ENCODE measurements around the gene RBM24.

The RBM24 gene

GRCh38 chr6:17276766-17277165, 4.4 kb upstream of the RBM24 start:
- H3K4me3 ChIP-seq (ENCODE audit: low read length) = no peak overlapping the region
- no peak overlapping the region for H2AFZ ChIP-seq (ENCODE audit: low read depth, low read length)
- H3K9me3 ChIP-seq (ENCODE audit: low read length) = no peaks in the 10 kb centered on the region
- peaks cover 4% of the 10 kb centered on the region for H3K4me1 ChIP-seq (ENCODE audit: insufficient read depth, low read length)
- H3K36me3 ChIP-seq (ENCODE audit: insufficient read depth, low read length) = no peaks in the 10 kb centered on the region
- peaks cover 26% of the 10 kb centered on the region for H3K27me3 ChIP-seq (ENCODE audit: insufficient read depth, low read length)

GRCh38 chr6:17277256-17277655, 3.9 kb upstream of the RBM24 start:
- H3K27me3 ChIP-seq (ENCODE audit: insufficient read depth, low read length) = peaks cover 26% of the 10 kb centered on the region
- no peaks in the 10 kb centered on the region for H3K9me3 ChIP-seq (ENCODE audit: low read length)
- no peaks in the 10 kb centered on the region for H3K36me3 ChIP-seq (ENCODE audit: insufficient read depth, low read length)
- H2AFZ ChIP-seq (ENCODE audit: low read depth, low read length) = no peak overlapping the region
- peaks cover 4% of the 10 kb centered on the region for H3K4me1 ChIP-seq (ENCODE audit: insufficient read depth, low read length)
- H3K4me3 ChIP-seq (ENCODE audit: low read length) = no peak overlapping the region

DNA sequence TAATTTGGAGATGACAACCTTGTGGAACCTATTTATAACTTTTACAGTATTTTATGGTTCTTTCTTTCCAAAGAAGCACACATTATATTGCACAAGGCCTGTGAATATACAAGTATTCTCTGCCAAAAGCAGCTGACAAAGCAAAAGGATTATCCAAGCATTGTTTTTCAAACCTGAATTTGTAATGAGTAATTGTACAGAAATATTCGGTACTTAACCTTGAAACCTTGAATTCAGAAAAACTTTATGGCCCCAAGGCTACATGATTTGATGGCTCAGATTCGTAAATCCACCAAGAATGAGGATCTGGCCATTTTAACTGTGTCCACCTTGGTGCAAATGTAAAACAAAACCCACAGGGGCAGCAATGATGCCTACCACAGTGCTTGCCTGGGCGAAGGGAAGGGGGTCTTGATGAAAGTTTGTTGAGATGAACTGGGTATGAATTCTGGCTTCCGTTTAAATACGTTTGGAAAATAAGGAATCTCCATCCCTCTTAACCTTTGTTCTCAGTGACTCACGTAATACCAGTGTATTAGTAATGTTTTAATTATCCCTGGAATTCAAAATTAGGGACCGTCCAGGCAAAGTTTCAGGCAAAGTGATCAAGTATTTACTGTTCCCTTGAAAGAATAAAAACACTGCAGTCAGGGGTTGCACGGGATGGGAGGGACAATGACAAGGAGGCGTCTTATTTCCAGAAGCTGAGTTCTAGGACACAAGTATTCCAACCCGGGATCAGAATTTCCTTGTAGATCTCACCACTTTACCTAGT, 2.7 kb upstream of the RBM24 start:
- Histone ChIP-seq H3K4me1 (ENCODE audit: insufficient read depth, low read length) (peaks cover 11% of the 10 kb centered on the region), H3K36me3 (ENCODE audit: insufficient read depth, low read length) (no peaks in the 10 kb centered on the region), H3K4me3 (ENCODE audit: low read length) (no peak overlapping the region), H3K27me3 (ENCODE audit: insufficient read depth, low read length) (peaks cover 22% of the 10 kb centered on the region), H2AFZ (ENCODE audit: low read depth, low read length) (no peak overlapping the region), H3K9me3 (ENCODE audit: low read length) (no peaks in the 10 kb centered on the region)

DNA sequence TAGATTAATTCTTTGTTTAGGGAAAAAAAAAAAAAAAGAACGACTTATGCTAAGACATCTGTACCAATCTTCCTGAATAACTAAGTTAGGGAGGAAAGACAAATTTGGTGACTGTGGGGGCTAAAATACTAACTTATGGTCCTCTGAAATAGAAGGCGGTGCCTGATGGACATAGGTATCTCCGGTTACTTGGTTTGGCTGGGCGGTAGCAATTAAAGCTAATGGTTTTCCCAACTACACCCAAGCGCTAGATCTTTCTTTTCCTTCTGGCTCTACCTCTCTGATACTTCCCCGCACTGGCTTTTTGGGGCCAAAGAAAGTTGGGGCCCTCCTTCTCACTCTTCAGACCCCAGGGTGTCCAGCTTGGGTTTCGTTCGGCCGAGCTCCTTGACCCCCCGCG, 1.0 kb upstream of the RBM24 start:
- Histone ChIP-seq H3K36me3 (ENCODE audit: insufficient read depth, low read length) (no peaks in the 10 kb centered on the region), H2AFZ (ENCODE audit: low read depth, low read length) (peak overlapping the region; percentile 91), H3K27me3 (ENCODE audit: insufficient read depth, low read length) (peaks cover 22% of the 10 kb centered on the region), H3K9me3 (ENCODE audit: low read length) (no peaks in the 10 kb centered on the region), H3K4me3 (ENCODE audit: low read length) (no peak overlapping the region), H3K4me1 (ENCODE audit: insufficient read depth, low read length) (peaks cover 11% of the 10 kb centered on the region)

GRCh38 chr6:17280552-17281090, 540 bp upstream of the RBM24 start:
- Histone ChIP-seq H2AFZ (ENCODE audit: low read depth, low read length) (peak overlapping the region; percentile 91), H3K4me1 (ENCODE audit: insufficient read depth, low read length) (peaks cover 11% of the 10 kb centered on the region), H3K4me3 (ENCODE audit: low read length) (peak overlapping the region; percentile 62), H3K36me3 (ENCODE audit: insufficient read depth, low read length) (no peaks in the 10 kb centered on the region), H3K27me3 (ENCODE audit: insufficient read depth, low read length) (peaks cover 22% of the 10 kb centered on the region), H3K9me3 (ENCODE audit: low read length) (no peaks in the 10 kb centered on the region)

DNA sequence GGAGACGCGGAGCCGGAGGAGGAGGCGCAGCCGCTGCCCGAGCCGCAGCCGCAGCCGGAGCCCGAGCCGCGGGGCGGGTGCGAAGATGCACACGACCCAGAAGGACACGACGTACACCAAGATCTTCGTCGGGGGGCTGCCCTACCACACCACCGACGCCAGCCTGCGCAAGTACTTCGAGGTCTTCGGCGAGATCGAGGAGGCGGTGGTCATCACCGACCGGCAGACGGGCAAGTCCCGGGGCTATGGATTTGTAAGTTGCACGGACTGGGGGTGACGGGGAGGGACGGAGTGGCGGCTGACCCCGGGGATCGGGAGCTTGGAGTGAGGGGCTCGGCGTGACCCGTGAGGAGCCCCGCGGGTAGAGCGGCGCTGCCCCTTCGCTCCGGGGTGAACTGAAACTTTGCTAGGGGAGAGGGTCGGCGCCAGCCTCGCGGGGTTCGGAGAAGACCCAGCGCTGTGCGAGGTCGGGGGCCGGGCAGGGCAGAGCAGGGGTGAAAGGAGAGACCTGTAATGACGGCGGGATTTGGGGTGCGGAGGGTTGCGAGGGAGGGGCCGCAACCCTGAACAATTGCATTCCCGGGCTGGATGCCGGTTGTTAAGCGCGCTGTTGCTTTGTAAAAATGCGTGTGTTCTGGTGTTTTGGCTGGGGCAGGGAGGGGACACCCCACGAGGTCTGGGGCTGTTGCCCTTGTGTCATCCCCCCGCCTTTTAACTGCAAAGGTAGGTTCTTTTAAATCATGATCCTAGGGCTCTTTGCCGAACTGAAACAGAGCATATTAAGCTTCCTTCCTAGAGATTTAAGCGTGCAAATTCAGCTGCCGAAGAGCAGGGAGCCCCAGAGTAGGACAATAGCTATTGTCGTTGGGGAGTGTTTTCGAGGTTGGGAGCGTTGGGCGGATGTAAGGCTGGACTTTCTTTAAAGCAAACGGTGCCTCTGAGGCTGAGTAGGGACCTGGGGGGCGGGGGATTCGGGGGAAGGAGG, 628 bp downstream of the RBM24 start:
- Histone ChIP-seq H2AFZ (ENCODE audit: low read depth, low read length) (peak overlapping the region; percentile 91), H3K27me3 (ENCODE audit: insufficient read depth, low read length) (peaks cover 22% of the 10 kb centered on the region), H3K4me1 (ENCODE audit: insufficient read depth, low read length) (peaks cover 11% of the 10 kb centered on the region), H3K9me3 (ENCODE audit: low read length) (no peaks in the 10 kb centered on the region), H3K36me3 (ENCODE audit: insufficient read depth, low read length) (peaks cover 3% of the 10 kb centered on the region), H3K4me3 (ENCODE audit: low read length) (peak overlapping the region; percentile 62)

DNA sequence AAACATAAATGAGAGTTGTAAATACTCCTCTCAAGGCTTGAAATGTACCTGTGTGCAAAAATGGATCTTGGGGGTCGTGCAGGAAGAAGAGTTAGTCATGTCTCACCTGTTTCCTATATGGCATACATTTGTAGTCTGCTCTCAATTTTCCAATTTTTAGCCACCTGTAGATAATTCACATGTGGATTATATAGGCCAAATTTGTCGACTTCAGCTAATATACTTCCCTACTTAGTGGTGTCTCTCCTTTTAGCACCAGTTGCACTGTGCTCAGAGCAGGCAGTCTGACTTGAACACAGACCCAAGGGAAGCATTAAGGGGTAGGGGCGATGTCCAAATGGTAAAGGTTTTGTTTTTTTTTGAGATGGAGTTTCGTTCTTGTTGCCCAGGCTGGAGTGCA, 1.9 kb downstream of the RBM24 start:
- H2AFZ ChIP-seq (ENCODE audit: low read depth, low read length) = no peak overlapping the region
- H3K4me1 ChIP-seq (ENCODE audit: insufficient read depth, low read length) = peaks cover 8% of the 10 kb centered on the region
- peak overlapping the region; percentile 62 for H3K4me3 ChIP-seq (ENCODE audit: low read length)
- H3K27me3 ChIP-seq (ENCODE audit: insufficient read depth, low read length) = peaks cover 20% of the 10 kb centered on the region
- peaks cover 3% of the 10 kb centered on the region for H3K36me3 ChIP-seq (ENCODE audit: insufficient read depth, low read length)
- H3K9me3 ChIP-seq (ENCODE audit: low read length) = no peaks in the 10 kb centered on the region

- H3K36me3 ChIP-seq (ENCODE audit: insufficient read depth, low read length) = peaks cover 3% of the 10 kb centered on the region
- no peaks in the 10 kb centered on the region for H3K9me3 ChIP-seq (ENCODE audit: low read length)
Observed at GRCh38 chr6:17289630-17290061, 8.5 kb downstream of the RBM24 start.

DNA sequence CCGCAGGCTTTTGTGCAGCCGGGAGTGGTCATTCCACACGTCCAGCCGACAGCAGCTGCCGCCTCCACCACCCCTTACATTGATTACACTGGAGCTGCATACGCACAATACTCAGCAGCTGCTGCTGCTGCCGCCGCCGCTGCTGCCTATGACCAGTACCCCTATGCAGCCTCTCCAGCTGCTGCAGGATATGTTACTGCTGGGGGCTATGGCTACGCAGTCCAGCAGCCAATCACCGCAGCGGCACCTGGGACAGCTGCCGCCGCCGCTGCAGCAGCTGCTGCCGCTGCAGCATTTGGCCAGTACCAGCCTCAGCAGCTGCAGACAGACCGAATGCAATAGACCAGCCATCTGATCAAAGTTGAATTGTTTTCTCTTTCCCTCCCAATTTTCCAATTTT, 10.6 kb downstream of the RBM24 start:
- H2AFZ ChIP-seq (ENCODE audit: low read depth, low read length) = no peak overlapping the region
- H3K36me3 ChIP-seq (ENCODE audit: insufficient read depth, low read length) = no peaks in the 10 kb centered on the region
- H3K4me1 ChIP-seq (ENCODE audit: insufficient read depth, low read length) = peaks cover 6% of the 10 kb centered on the region
- no peaks in the 10 kb centered on the region for H3K27me3 ChIP-seq (ENCODE audit: insufficient read depth, low read length)
- H3K4me3 ChIP-seq (ENCODE audit: low read length) = no peak overlapping the region
- no peaks in the 10 kb centered on the region for H3K9me3 ChIP-seq (ENCODE audit: low read length)

More at GRCh38 chr6:17289630-17290061, 8.5 kb downstream of the RBM24 start:
- H2AFZ ChIP-seq (ENCODE audit: low read depth, low read length) = no peak overlapping the region
- no peaks in the 10 kb centered on the region for H3K4me1 ChIP-seq (ENCODE audit: insufficient read depth, low read length)
- H3K4me3 ChIP-seq (ENCODE audit: low read length) = no peak overlapping the region
- no peaks in the 10 kb centered on the region for H3K27me3 ChIP-seq (ENCODE audit: insufficient read depth, low read length)

GRCh38 chr6:17292600-17293133, 11.5 kb downstream of the RBM24 start:
- no peak overlapping the region for H3K4me3 ChIP-seq (ENCODE audit: low read length)
- no peaks in the 10 kb centered on the region for H3K36me3 ChIP-seq (ENCODE audit: insufficient read depth, low read length)
- no peaks in the 10 kb centered on the region for H3K9me3 ChIP-seq (ENCODE audit: low read length)
- H3K27me3 ChIP-seq (ENCODE audit: insufficient read depth, low read length) = no peaks in the 10 kb centered on the region
- H3K4me1 ChIP-seq (ENCODE audit: insufficient read depth, low read length) = peaks cover 15% of the 10 kb centered on the region
- H2AFZ ChIP-seq (ENCODE audit: low read depth, low read length) = no peak overlapping the region

DNA sequence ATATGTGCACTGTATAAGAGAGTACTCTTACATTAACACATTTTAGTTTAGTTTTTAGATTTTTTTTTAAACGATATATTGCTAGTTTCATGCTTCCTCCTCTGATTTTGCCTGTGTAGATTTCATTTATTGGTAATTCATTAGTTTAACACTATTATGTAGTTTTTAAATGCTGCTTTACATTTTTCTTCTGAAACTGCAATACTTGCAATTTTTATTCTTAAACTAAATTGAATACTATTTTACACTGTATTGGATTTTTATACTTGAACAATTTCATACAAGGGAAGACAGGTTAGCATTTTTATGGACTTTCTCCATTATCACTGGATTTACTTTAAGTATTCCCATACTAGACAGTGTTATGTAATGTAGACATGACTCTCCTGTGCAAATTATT, 12.2 kb downstream of the RBM24 start:
- Histone ChIP-seq H3K4me3 (ENCODE audit: low read length) (no peak overlapping the region), H3K36me3 (ENCODE audit: insufficient read depth, low read length) (no peaks in the 10 kb centered on the region)

GRCh38 chr6:17297271-17298080, 16.3 kb downstream of the RBM24 start:
- H3K4me3 ChIP-seq (ENCODE audit: low read length) = no peak overlapping the region
- H3K9me3 ChIP-seq (ENCODE audit: low read length) = no peaks in the 10 kb centered on the region
- H3K4me1 ChIP-seq (ENCODE audit: insufficient read depth, low read length) = peaks cover 20% of the 10 kb centered on the region
- no peaks in the 10 kb centered on the region for H3K27me3 ChIP-seq (ENCODE audit: insufficient read depth, low read length)
- peak overlapping the region; percentile 46 for H2AFZ ChIP-seq (ENCODE audit: low read depth, low read length)
- H3K36me3 ChIP-seq (ENCODE audit: insufficient read depth, low read length) = no peaks in the 10 kb centered on the region

More for the DNA sequence above, 12.2 kb downstream of the RBM24 start:
- Histone ChIP-seq H3K9me3 (ENCODE audit: low read length) (no peaks in the 10 kb centered on the region), H3K27me3 (ENCODE audit: insufficient read depth, low read length) (no peaks in the 10 kb centered on the region), H2AFZ (ENCODE audit: low read depth, low read length) (no peak overlapping the region), H3K4me1 (ENCODE audit: insufficient read depth, low read length) (peaks cover 20% of the 10 kb centered on the region)

All from neuron (in vitro differentiated cells).